Gastroesophageal sphincter (tissue), 4 donors: ENCODE data around the gene DAPK2. TPM values are rescaled to one million over a fixed set of nuclear protein-coding genes. Genes with fewer than 3 reads are reported as not detected.

Experiments used
- ATAC-seq: fragments of 150-250 bp; one replicate; pipeline ENCODE4 v1.9.1; 2016; ENCODE audit warnings: mild to moderate bottlenecking, moderate library complexity
- H3K27ac ChIP-seq, 4 donors: fragments of 200-600 bp; sonication (generic) in 3 of 4; 1 replicate in 3 of 4; 2 replicates in 1 of 4; pipeline ENCODE4 v1.5.1; 2016 to 2019
- H3K27me3 ChIP-seq: fragments of 200-600 bp; sonication (generic); one replicate; pipeline ENCODE4 v1.5.1; 2019
- H3K36me3 ChIP-seq, 2 donors: fragments of 200-600 bp; sonication (generic); one replicate each; pipeline ENCODE4 v1.5.1; 2019; ENCODE audit warnings: control low read depth in 1 of 2
- H3K4me1 ChIP-seq, 3 donors: fragments of 200-600 bp; sonication (generic); 1 replicate in 2 of 3; 2 replicates in 1 of 3; pipeline ENCODE4 v1.5.1; 2016 to 2019; ENCODE audit warnings: control low read depth in 2 of 3
- H3K4me3 ChIP-seq, 2 donors: fragments of 200-600 bp; sonication (generic); one replicate each; pipeline ENCODE4 v1.5.1; 2019; ENCODE audit warnings: mild to moderate bottlenecking in 1 of 2, moderate library complexity in 1 of 2
- H3K9me3 ChIP-seq, 3 donors: fragments of 200-600 bp; sonication (generic); one replicate each; pipeline ENCODE4 v1.5.1; 2017 to 2019; ENCODE audit warnings: control low read depth in 2 of 3
- CTCF ChIP-seq, 4 experiments: fragments of 200-600 bp in 2 of 4; fragments of 450-650 bp in 2 of 4; sonication (generic) in 1 of 4; IDR thresholded peaks; one replicate each; pipeline ENCODE4 v1.5.1; 2017 to 2019; ENCODE audit warnings: antibody characterized with exemption in 4 of 4, mild to moderate bottlenecking in 2 of 4, moderate library complexity in 2 of 4
- EP300 ChIP-seq: sonication (generic); formaldehyde crosslinking; IDR thresholded peaks from one replicate; pipeline ENCODE4 v1.6.1; 2017; ENCODE audit warnings: antibody characterized with exemption, mild to moderate bottlenecking
- POLR2A ChIP-seq, 2 donors: fragments of 450-650 bp; IDR thresholded peaks; one replicate each; pipeline ENCODE4 v1.6.1; 2017; ENCODE audit warnings: antibody characterized with exemption in 2 of 2, mild to moderate bottlenecking in 2 of 2, moderate library complexity in 1 of 2
- POLR2AphosphoS5 ChIP-seq: sonication (generic); formaldehyde crosslinking; IDR thresholded peaks from one replicate; pipeline ENCODE4 v1.6.1; 2017; ENCODE audit warnings: antibody characterized with exemption
- WGBS, 2 donors: methylation state at CpG; one replicate each; pipeline ENCODE4 v1.1.5; 2018; ENCODE audit warnings: low coverage in 1 of 2; 5-methylcytosine and 5-hydroxymethylcytosine counted together
- total RNA-seq, 4 donors: library from RNA; depleted of rRNA; stranded (reverse); fragments of >200 nt; gene quantifications; one replicate each; pipeline ENCODE4 v1.1.0, GENCODE V29; 2016

DAPK2 gene
- total RNA-seq, 4 donors from 2014 or later: 2.0 to 9.5 (median 6.4) TPM

- TF ChIP-seq EP300: no peak
- TF ChIP-seq POLR2A (IDR thresholded peaks at IDR 0.05): no peak
- no peak for TF ChIP-seq POLR2AphosphoS5
- no peak for TF ChIP-seq CTCF (IDR thresholded peaks at IDR 0.05)
- no peak overlapping the region for H3K4me3 ChIP-seq
- H3K27ac ChIP-seq: peak overlapping the region in 2 of 4 donors; percentile 24 to 45
- H3K4me1 ChIP-seq: peaks cover 0 to 25% (median 0%) of the 10 kb centered on the region in 3 donors
- 89 to 94% methylated on average over 2 to 3 of the region's 6 CpGs for WGBS, 2 donors
- no peak for ATAC-seq
- no peaks in the 10 kb centered on the region for H3K27me3 ChIP-seq
- no peaks in the 10 kb centered on the region for H3K9me3 ChIP-seq
- H3K36me3 ChIP-seq: no peaks in the 10 kb centered on the region
Measured at GRCh38 chr15:63986185-63986680, 60.1 kb downstream of the DAPK2 start.

- 66 to 83% methylated on average over 3 to 6 of the region's 17 CpGs for WGBS, 2 donors
- Histone ChIP-seq H3K27me3 (no peaks in the 10 kb centered on the region), H3K4me1 (peaks cover 0 to 18% (median 0%) of the 10 kb centered on the region in 3 donors), H3K4me3 (no peak overlapping the region), H3K36me3 (no peaks in the 10 kb centered on the region), H3K9me3 (no peaks in the 10 kb centered on the region), H3K27ac (peak overlapping the region in 2 of 4 donors; percentile 24 to 45)
- TF ChIP-seq EP300 (no peak), CTCF (IDR thresholded peaks at IDR 0.05) (no peak), POLR2AphosphoS5 (no peak), POLR2A (IDR thresholded peaks at IDR 0.05) (no peak)
- ATAC-seq: peak; percentile 65
Measured at GRCh38 chr15:63985221-63986184, 60.8 kb downstream of the DAPK2 start.

- H3K36me3 ChIP-seq: no peaks in the 10 kb centered on the region
- no peaks in the 10 kb centered on the region for H3K27me3 ChIP-seq
- no peak for ATAC-seq
- WGBS, 2 donors: 83 to 100% methylated on average over 2 to 3 of the region's 3 CpGs
- H3K27ac ChIP-seq: no peak overlapping the region
- no peak overlapping the region for H3K4me3 ChIP-seq
- TF ChIP-seq POLR2AphosphoS5: no peak
- no peak for TF ChIP-seq CTCF (IDR thresholded peaks at IDR 0.05)
- no peak for TF ChIP-seq POLR2A (IDR thresholded peaks at IDR 0.05)
- no peak for TF ChIP-seq EP300
- H3K4me1 ChIP-seq: peaks cover 0 to 17% (median 0%) of the 10 kb centered on the region in 3 donors
- no peaks in the 10 kb centered on the region for H3K9me3 ChIP-seq
Measured at GRCh38 chr15:63984331-63984730, 62.0 kb downstream of the DAPK2 start.

- ATAC-seq: no peak
- TF ChIP-seq CTCF (IDR thresholded peaks at IDR 0.05) (no peak), POLR2A (IDR thresholded peaks at IDR 0.05) (no peak), POLR2AphosphoS5 (no peak), EP300 (no peak)
- Histone ChIP-seq H3K36me3 (no peaks in the 10 kb centered on the region), H3K4me1 (peaks cover 0 to 17% (median 0%) of the 10 kb centered on the region in 3 donors), H3K27me3 (no peaks in the 10 kb centered on the region), H3K9me3 (no peaks in the 10 kb centered on the region), H3K4me3 (no peak overlapping the region), H3K27ac (no peak overlapping the region)
- WGBS, 2 donors: 91% methylated on average over 16 of the region's 19 CpGs; no CpG with 5 or more reads in 1 of the 2 donors
Measured at GRCh38 chr15:63983061-63983711, 63.1 kb downstream of the DAPK2 start.
